Type B pancreatic cell (in vitro differentiated cells): ENCODE data around the gene CUL4A. TPM values are rescaled to one million over a fixed set of nuclear protein-coding genes. Genes with fewer than 3 reads are reported as not detected.

Experiments
- DNase-seq: peaks from one replicate; pipeline ENCODE4 v3.0.0; 2021; ENCODE audit warnings: mixed read lengths; ENCODE audit not compliant: unreplicated experiment; ENCODE audit errors: extremely low spot score
- H3K27ac Mint-ChIP-seq: 2 replicates; pipeline ENCODE4 v1.8.0; 2021; ENCODE audit warnings: mild to moderate bottlenecking, mixed read lengths
- H3K27me3 Mint-ChIP-seq: 2 replicates; pipeline ENCODE4 v1.8.0; 2021; ENCODE audit warnings: mixed read lengths
- H3K36me3 Mint-ChIP-seq: 2 replicates; pipeline ENCODE4 v1.8.0; 2021; ENCODE audit warnings: mixed read lengths
- H3K4me1 Mint-ChIP-seq: one replicate; pipeline ENCODE4 v1.8.0; 2021; ENCODE audit warnings: mixed read lengths; ENCODE audit not compliant: unreplicated experiment
- H3K4me3 Mint-ChIP-seq: 2 replicates; pipeline ENCODE4 v1.8.0; 2021; ENCODE audit warnings: mild to moderate bottlenecking, mixed read lengths
- H3K9me3 Mint-ChIP-seq: 2 replicates; pipeline ENCODE4 v1.8.0; 2021; ENCODE audit warnings: mixed read lengths
- CTCF ChIP-seq: fragments of 200-600 bp; sonication (generic); conservative IDR thresholded peaks from 2 replicates; pipeline ENCODE4 v1.5.0; 2021; ENCODE audit warnings: antibody characterized with exemption, mild to moderate bottlenecking
- total RNA-seq: library from RNA; stranded (reverse); gene quantifications from 2 replicates; pipeline ENCODE4 v1.2.1, GENCODE V29; 2021; ENCODE audit warnings: low replicate concordance

CUL4A gene
- total RNA-seq, 1 donor from 2014 or later, result 64.6 TPM

GRCh38 chr13:113211774-113212173, 2.4 kb downstream of the CUL4A start:
- Mint-ChIP-seq H3K9me3 (no peaks in the 10 kb centered on the region), H3K27ac (peak overlapping the region; percentile 50), H3K4me3 (peak overlapping the region; percentile 92), H3K4me1 (peaks cover 22% of the 10 kb centered on the region), H3K36me3 (peaks cover 14% of the 10 kb centered on the region), H3K27me3 (no peaks in the 10 kb centered on the region)
- TF ChIP-seq CTCF, result peak; percentile 50
- DNase-seq, result no peak

- DNase-seq, result no peak
- peaks cover 7% of the 10 kb centered on the region for H3K4me1 Mint-ChIP-seq
- H3K27me3 Mint-ChIP-seq, result no peaks in the 10 kb centered on the region
- no peak for TF ChIP-seq CTCF
- no peak overlapping the region for H3K4me3 Mint-ChIP-seq
- H3K36me3 Mint-ChIP-seq, result peaks cover 13% of the 10 kb centered on the region
- H3K9me3 Mint-ChIP-seq, result no peaks in the 10 kb centered on the region
- H3K27ac Mint-ChIP-seq, result no peak overlapping the region
Observed at GRCh38 chr13:113216254-113217048, 7.0 kb downstream of the CUL4A start.

DNA sequence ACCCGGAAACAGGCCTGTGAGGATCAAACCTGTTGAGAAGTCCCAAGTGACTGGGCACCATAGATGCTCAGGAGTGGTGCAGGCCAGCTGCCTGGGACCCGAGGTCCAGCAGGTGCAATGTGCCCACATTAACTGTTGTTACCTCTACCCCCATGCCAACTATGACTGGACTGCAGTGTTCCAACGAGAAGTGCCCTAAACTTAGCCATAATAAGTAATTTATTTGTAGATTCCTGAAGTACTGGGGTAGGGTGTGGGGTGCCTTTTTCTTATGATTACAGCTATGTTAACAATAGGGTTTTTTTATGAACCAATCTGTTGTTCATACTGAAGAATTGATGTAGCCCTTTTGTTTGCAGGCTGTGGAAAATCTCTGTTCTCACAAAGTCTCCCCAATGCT, 9.2 kb downstream of the CUL4A start:
- DNase-seq, result no peak
- Mint-ChIP-seq H3K9me3 (no peaks in the 10 kb centered on the region), H3K4me1 (no peaks in the 10 kb centered on the region), H3K36me3 (peaks cover 15% of the 10 kb centered on the region), H3K27ac (no peak overlapping the region), H3K27me3 (no peaks in the 10 kb centered on the region), H3K4me3 (no peak overlapping the region)
- no peak for TF ChIP-seq CTCF

DNA sequence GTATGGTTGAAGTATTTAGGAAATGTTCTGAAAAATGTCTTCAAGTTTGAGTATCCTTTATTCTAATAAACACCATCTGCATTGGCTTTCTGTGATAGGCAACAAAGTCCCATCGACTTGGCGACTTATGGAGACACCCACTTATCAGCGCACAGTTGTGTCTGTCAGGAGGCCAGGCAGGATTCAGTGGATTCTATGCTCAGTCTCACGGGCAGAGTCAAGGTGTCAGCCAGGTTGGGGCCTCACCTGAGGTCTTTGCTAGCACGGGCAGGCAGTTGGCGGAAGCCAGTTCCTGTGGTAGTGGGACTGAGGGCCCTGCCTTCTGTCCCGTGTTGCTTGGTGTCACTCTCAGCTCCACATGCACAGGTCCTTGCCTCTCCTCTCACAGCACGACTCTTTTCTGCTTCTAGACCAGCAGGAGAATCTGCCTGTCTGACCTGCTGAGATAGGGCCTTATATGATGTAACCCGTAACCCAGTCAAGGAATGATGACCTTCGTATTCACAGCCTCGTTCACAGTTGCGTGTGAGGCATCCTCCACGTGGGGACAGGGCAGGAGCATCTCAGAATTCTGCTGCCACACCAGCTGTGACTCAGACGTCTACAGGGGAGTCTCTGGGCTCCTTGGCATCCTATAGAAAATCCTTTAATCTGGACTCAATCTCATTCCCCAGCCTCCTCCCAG, 10.0 kb downstream of the CUL4A start:
- H3K27me3 Mint-ChIP-seq, result no peaks in the 10 kb centered on the region
- H3K4me1 Mint-ChIP-seq, result peaks cover 2% of the 10 kb centered on the region
- no peak overlapping the region for H3K27ac Mint-ChIP-seq
- TF ChIP-seq CTCF, result no peak
- H3K9me3 Mint-ChIP-seq, result no peaks in the 10 kb centered on the region
- no peak for DNase-seq
- H3K36me3 Mint-ChIP-seq, result peaks cover 13% of the 10 kb centered on the region
- no peak overlapping the region for H3K4me3 Mint-ChIP-seq

- H3K4me3 Mint-ChIP-seq, result peak overlapping the region; percentile 41
- no peaks in the 10 kb centered on the region for H3K27me3 Mint-ChIP-seq
- H3K9me3 Mint-ChIP-seq, result no peaks in the 10 kb centered on the region
- DNase-seq, result no peak
- H3K27ac Mint-ChIP-seq, result peak overlapping the region; percentile 80
- H3K36me3 Mint-ChIP-seq, result peaks cover 16% of the 10 kb centered on the region
- no peak for TF ChIP-seq CTCF
- peaks cover 4% of the 10 kb centered on the region for H3K4me1 Mint-ChIP-seq
Observed at GRCh38 chr13:113220141-113220598, 10.8 kb downstream of the CUL4A start.
